Prostate gland (tissue), 2 donors: ENCODE results near the gene ADD1. TPM values are rescaled to one million over a fixed set of nuclear protein-coding genes. Genes with fewer than 3 reads are reported as not detected.

Experiments used
- DNase-seq: peaks from one replicate; pipeline ENCODE4 v3.0.0-alpha.2; 2019; ENCODE audit warnings: low spot score
- H3K27ac ChIP-seq, 2 donors: fragments of 200-600 bp; sonication (generic); 2 replicates each; pipeline ENCODE4 v1.5.1; 2017 to 2019
- H3K27me3 ChIP-seq: fragments of 200-600 bp; sonication (generic); replicated peaks from 2 replicates; pipeline ENCODE4 v1.5.1; 2019; ENCODE audit not compliant: insufficient read depth
- H3K36me3 ChIP-seq, 2 donors: fragments of 200-600 bp; sonication (generic); 1 replicate in 1 of 2; 2 replicates in 1 of 2; pipeline versions ENCODE4 v1.5.1 to v1.8.1; 2017 to 2019
- H3K4me1 ChIP-seq: fragments of 200-600 bp; sonication (generic); replicated peaks from 2 replicates; pipeline ENCODE4 v1.5.1; 2019
- H3K4me3 ChIP-seq, 2 donors: fragments of 200-600 bp; sonication (generic); 2 replicates each; pipeline ENCODE4 v1.5.1; 2017 to 2019
- H3K9me3 ChIP-seq: fragments of 200-600 bp; sonication (generic); 2 replicates; pipeline ENCODE4 v1.5.1; 2017
- CTCF ChIP-seq, 4 experiments: fragments of 200-600 bp in 2 of 4; fragments of 450-650 bp in 2 of 4; sonication (generic) in 2 of 4; IDR thresholded peaks; 1 replicate in 3 of 4; 2 replicates in 1 of 4; pipeline ENCODE4 v1.5.1; 2016 to 2019; ENCODE audit warnings: antibody characterized with exemption in 4 of 4, mild to moderate bottlenecking in 2 of 4, moderate library complexity in 2 of 4
- POLR2A ChIP-seq: fragments of 450-650 bp; IDR thresholded peaks from one replicate; pipeline ENCODE4 v1.6.1; 2016; ENCODE audit warnings: antibody characterized with exemption, mild to moderate bottlenecking
- POLR2AphosphoS5 ChIP-seq: sonication (generic); formaldehyde crosslinking; IDR thresholded peaks from one replicate; pipeline ENCODE4 v1.6.1; 2017; ENCODE audit warnings: antibody characterized with exemption
- WGBS: methylation state at CpG from one replicate; pipeline ENCODE4 v1.1.5; 2018; 5-methylcytosine and 5-hydroxymethylcytosine counted together
- intact Hi-C: fragments of 100-400 bp; cut with DNase I; formaldehyde crosslinking; loops from one replicate; pipeline ENCODE4 v1.14.2; 2022
- total RNA-seq, 2 donors: library from RNA; depleted of rRNA; stranded (reverse); fragments of >200 nt; gene quantifications; one replicate each; pipeline ENCODE4 v1.1.0, GENCODE V29; 2016

Gene ADD1
- total RNA-seq, 2 donors from 2014 or later: 164 to 321 TPM

- Histone ChIP-seq H3K4me3 (no peak overlapping the region), H3K27ac (peak overlapping the region; percentile 63 to 76), H3K36me3 (no peaks in the 10 kb centered on the region), H3K27me3 (no peaks in the 10 kb centered on the region), H3K9me3 (no peaks in the 10 kb centered on the region), H3K4me1 (peaks cover 35% of the 10 kb centered on the region)
- 60% methylated on average over 14 of the region's 14 CpGs for WGBS
- no peak for DNase-seq
- TF ChIP-seq POLR2AphosphoS5 (no peak), CTCF (IDR thresholded peaks at IDR 0.05) (no peak), POLR2A (no peak)
- intact Hi-C loops: no loop called here
Observed at GRCh38 chr4:2799224-2799911, 44.3 kb upstream of the ADD1 start.

GRCh38 chr4:2799971-2800690 is 43.5 kb upstream of the ADD1 start:
- WGBS: 51% methylated on average over 17 of the region's 23 CpGs
- peaks cover 31% of the 10 kb centered on the region for H3K4me1 ChIP-seq
- H3K9me3 ChIP-seq: no peaks in the 10 kb centered on the region
- intact Hi-C loops: no loop called here
- no peaks in the 10 kb centered on the region for H3K36me3 ChIP-seq
- DNase-seq: no peak
- H3K4me3 ChIP-seq: peak overlapping the region in 1 of 2 donors; percentile 3
- H3K27me3 ChIP-seq: no peaks in the 10 kb centered on the region
- TF ChIP-seq POLR2A (peak; percentile 17), CTCF (IDR thresholded peaks at IDR 0.05) (peak in 1 of 4 experiments; percentile 15), POLR2AphosphoS5 (no peak)
- H3K27ac ChIP-seq: peak overlapping the region; percentile 63 to 76

- H3K27me3 ChIP-seq: no peaks in the 10 kb centered on the region
- peak overlapping the region; percentile 63 to 76 for H3K27ac ChIP-seq
- H3K4me1 ChIP-seq: peaks cover 40% of the 10 kb centered on the region
- H3K36me3 ChIP-seq: no peaks in the 10 kb centered on the region
- intact Hi-C loops: no loop called here
- TF ChIP-seq CTCF (IDR thresholded peaks at IDR 0.05) (no peak), POLR2AphosphoS5 (peak; percentile 13), POLR2A (no peak)
- no peaks in the 10 kb centered on the region for H3K9me3 ChIP-seq
- DNase-seq: no peak
- WGBS: 22% methylated on average over 24 of the region's 29 CpGs
- H3K4me3 ChIP-seq: peak overlapping the region in 1 of 2 donors; percentile 3
Observed at GRCh38 chr4:2800691-2801596, 42.7 kb upstream of the ADD1 start.

GRCh38 chr4:2802618-2803531 is 40.8 kb upstream of the ADD1 start:
- no peak for DNase-seq
- 92% methylated on average over 27 of the region's 27 CpGs for WGBS
- Histone ChIP-seq H3K27me3 (no peaks in the 10 kb centered on the region), H3K27ac (no peak overlapping the region), H3K36me3 (no peaks in the 10 kb centered on the region), H3K4me1 (peaks cover 41% of the 10 kb centered on the region), H3K4me3 (no peak overlapping the region), H3K9me3 (no peaks in the 10 kb centered on the region)
- TF ChIP-seq POLR2A (no peak), POLR2AphosphoS5 (no peak), CTCF (IDR thresholded peaks at IDR 0.05) (no peak)
- intact Hi-C loops: no loop called here
